GM13976 (cell line): ENCODE measurements around the gene CNN3.

Experiments
- DNase-seq: peaks from one replicate; pipeline ENCODE4 v3.0.0; 2012; ENCODE audit warnings: low spot score
- in situ Hi-C: fragments of 300-500 bp; cut with MboI; formaldehyde crosslinking; loops from one replicate; pipeline ENCODE4 v1.12.0; 2022; ENCODE audit warnings: low sequenced_read_pairs, mixed read lengths, inconsistent platforms; ENCODE audit not compliant: unreplicated experiment
- TF ChIP-seq, protein P1 (sequence below): IDR thresholded peaks from 2 replicates; pipeline ENCODE4 v1.5.1; 2012; ENCODE audit warnings: borderline replicate concordance, mild to moderate bottlenecking; ENCODE audit not compliant: insufficient read depth; ENCODE audit errors: extremely low read depth, missing control alignments, control extremely low read depth

Gene CNN3

DNA sequence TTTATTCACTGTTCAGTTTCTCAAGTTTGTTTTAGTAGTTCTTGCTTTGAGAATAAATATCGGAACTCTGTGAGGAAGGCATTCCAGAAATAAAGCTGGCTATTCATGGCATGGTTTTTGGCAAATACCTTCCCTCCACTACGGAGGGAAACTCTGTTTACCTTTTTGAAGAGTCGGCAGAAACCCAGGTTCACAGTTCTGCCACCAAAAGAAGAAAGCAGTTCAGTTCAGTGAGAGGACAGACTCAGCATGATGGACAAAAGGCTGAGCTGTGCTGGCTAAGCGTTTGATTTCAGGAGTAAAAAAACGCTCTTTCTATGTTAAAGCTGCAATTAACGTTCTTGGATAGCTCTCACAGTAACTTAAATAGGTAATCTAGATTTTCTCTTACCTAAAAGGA, 42.4 kb downstream of the CNN3 start:
- TF ChIP-seq, protein P1, sequence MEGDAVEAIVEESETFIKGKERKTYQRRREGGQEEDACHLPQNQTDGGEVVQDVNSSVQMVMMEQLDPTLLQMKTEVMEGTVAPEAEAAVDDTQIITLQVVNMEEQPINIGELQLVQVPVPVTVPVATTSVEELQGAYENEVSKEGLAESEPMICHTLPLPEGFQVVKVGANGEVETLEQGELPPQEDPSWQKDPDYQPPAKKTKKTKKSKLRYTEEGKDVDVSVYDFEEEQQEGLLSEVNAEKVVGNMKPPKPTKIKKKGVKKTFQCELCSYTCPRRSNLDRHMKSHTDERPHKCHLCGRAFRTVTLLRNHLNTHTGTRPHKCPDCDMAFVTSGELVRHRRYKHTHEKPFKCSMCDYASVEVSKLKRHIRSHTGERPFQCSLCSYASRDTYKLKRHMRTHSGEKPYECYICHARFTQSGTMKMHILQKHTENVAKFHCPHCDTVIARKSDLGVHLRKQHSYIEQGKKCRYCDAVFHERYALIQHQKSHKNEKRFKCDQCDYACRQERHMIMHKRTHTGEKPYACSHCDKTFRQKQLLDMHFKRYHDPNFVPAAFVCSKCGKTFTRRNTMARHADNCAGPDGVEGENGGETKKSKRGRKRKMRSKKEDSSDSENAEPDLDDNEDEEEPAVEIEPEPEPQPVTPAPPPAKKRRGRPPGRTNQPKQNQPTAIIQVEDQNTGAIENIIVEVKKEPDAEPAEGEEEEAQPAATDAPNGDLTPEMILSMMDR: no peak
- DNase-seq: no peak
- in situ Hi-C loops: no loop called here

GRCh38 chr1:94884106-94884505, 42.8 kb downstream of the CNN3 start:
- TF ChIP-seq, protein P1: no peak
- in situ Hi-C loops: no loop called here
- DNase-seq: no peak

- in situ Hi-C loops: no loop called here
- TF ChIP-seq, protein P1: no peak
- no peak for DNase-seq
These were observed 43.2 kb downstream of the CNN3 start for GRCh38 chr1:94883691-94884090.

DNA sequence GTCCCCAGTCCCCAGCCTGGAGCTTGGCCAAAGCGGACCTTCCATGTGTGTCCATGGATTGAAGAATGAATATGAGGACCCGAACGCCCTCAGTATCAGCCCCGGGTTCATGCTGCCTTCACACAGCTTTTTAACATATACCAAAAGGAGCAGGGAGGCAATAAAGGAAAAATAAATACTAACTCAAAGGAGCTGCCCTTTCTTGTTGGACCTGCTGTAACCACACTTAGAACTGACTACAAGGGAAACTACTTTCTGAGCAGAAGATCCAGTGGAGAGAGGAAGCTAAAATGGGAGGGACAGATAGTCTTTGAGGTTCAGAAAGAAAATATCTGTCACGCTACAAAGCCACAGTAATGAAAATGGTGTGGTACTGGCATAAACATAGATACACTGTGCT, 48.6 kb downstream of the CNN3 start:
- TF ChIP-seq, protein P1: no peak
- in situ Hi-C loops: no loop called here
- DNase-seq: no peak

- in situ Hi-C loops: no loop called here
- TF ChIP-seq, protein P1: no peak
- DNase-seq: no peak
These were observed 50.5 kb downstream of the CNN3 start for GRCh38 chr1:94876362-94876761.

GRCh38 chr1:94875794-94876193, 51.1 kb downstream of the CNN3 start:
- TF ChIP-seq, protein P1: no peak
- in situ Hi-C loops: no loop called here
- no peak for DNase-seq

DNA sequence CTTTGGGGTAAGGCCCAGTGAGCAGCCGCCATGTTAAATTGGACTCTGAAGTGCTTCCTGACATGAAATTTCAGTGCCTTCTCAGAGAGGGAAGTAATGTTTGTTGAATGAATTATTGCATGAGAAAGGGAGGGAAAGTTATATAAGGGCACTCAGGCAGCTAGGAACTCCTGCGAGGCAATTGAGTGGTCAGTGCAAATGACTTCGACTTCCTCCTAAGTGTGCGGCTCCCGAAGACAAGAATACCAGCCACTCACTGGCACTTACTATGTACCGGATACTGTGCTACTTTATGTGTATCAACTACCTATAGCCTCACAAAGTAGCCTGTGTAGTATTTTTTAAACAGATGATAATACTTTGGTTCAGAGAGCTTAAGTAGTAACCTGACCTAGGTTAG, 52.5 kb downstream of the CNN3 start:
- TF ChIP-seq, protein P1: no peak
- no peak for DNase-seq
- in situ Hi-C loops: loop anchor here (25.0 kb wide), 1 partner anchor 363 kb away; the partner anchor contains the start of gene RWDD3
